Naive thymus-derived CD4-positive, alpha-beta T cell (primary cell): Measurements from ENCODE around the gene SDHB. TPM values are rescaled to one million over a fixed set of nuclear protein-coding genes. Genes with fewer than 3 reads are reported as not detected.

Experiments used
- ATAC-seq: fragments of 150-1000 bp; cut with Tn5 transposase; 2 replicates; pipeline ENCODE4 v1.10.0; 2021; ENCODE audit warnings: mild to moderate bottlenecking, moderate library complexity
- CTCF ChIA-PET: fragments of 350-600 bp; sonication (Branson Sonifier 250); formaldehyde crosslinking; loops from one replicate; lab custom pipeline; 2021; ENCODE audit warnings: antibody characterized with exemption; lab: Charles Lee
- POLR2A ChIA-PET: fragments of 350-600 bp; sonication (Branson Sonifier 250); formaldehyde crosslinking; loops from one replicate; lab custom pipeline; 2021; ENCODE audit warnings: antibody characterized with exemption, inconsistent platforms; lab: Charles Lee
- DNase-seq, 9 donors: peaks; one replicate each; pipeline versions ENCODE4 v3.0.0 to v3.0.0-alpha.2; 2020 to 2022; ENCODE audit warnings: mixed read lengths in 1 of 9
- H3K27ac ChIP-seq: one replicate; pipeline ENCODE4 v1.7.0; 2013; ENCODE audit warnings: mild to moderate bottlenecking, low read depth, low read length, moderate library complexity
- H3K27me3 ChIP-seq, 2 donors: one replicate each; pipeline ENCODE4 v1.7.0; 2013; ENCODE audit warnings: low read length in 2 of 2, mild to moderate bottlenecking in 2 of 2, moderate library complexity in 2 of 2; ENCODE audit not compliant: control insufficient read depth in 2 of 2, insufficient read depth in 2 of 2
- H3K36me3 ChIP-seq, 3 experiments: 1 replicate in 2 of 3; 2 replicates in 1 of 3; pipeline ENCODE4 v1.7.0; 2013; ENCODE audit warnings: low read length in 3 of 3, mild to moderate bottlenecking in 3 of 3, moderate library complexity in 1 of 3; ENCODE audit not compliant: insufficient read depth in 3 of 3, control insufficient read depth in 2 of 3
- H3K4me1 ChIP-seq, 2 donors: one replicate each; pipeline ENCODE4 v1.7.0; 2013; ENCODE audit warnings: low read length in 2 of 2, mild to moderate bottlenecking in 2 of 2, moderate library complexity in 1 of 2; ENCODE audit not compliant: control insufficient read depth in 2 of 2, insufficient read depth in 2 of 2
- H3K4me3 ChIP-seq: 2 replicates; pipeline ENCODE4 v1.7.0; 2013; ENCODE audit warnings: mild to moderate bottlenecking, low read length
- H3K9me3 ChIP-seq, 3 experiments: 1 replicate in 2 of 3; 2 replicates in 1 of 3; pipeline ENCODE4 v1.7.0; 2013; ENCODE audit warnings: low read length in 3 of 3; ENCODE audit not compliant: control insufficient read depth in 2 of 3
- H3K27ac Mint-ChIP-seq, 9 donors: one replicate each; pipeline ENCODE4 v1.8.0; 2020 to 2022; ENCODE audit warnings: mixed read lengths in 9 of 9, mild to moderate bottlenecking in 8 of 9, moderate library complexity in 5 of 9, inconsistent platforms in 2 of 9
- H3K27me3 Mint-ChIP-seq, 5 donors: one replicate each; pipeline ENCODE4 v1.8.0; 2021 to 2022; ENCODE audit warnings: mixed read lengths in 5 of 5, mild to moderate bottlenecking in 1 of 5
- H3K36me3 Mint-ChIP-seq, 5 donors: one replicate each; pipeline ENCODE4 v1.8.0; 2020 to 2022; ENCODE audit warnings: mixed read lengths in 5 of 5, mild to moderate bottlenecking in 3 of 5, inconsistent platforms in 1 of 5
- H3K4me1 Mint-ChIP-seq, 7 donors: one replicate each; pipeline ENCODE4 v1.8.0; 2020 to 2022; ENCODE audit warnings: mixed read lengths in 7 of 7, mild to moderate bottlenecking in 3 of 7, inconsistent platforms in 1 of 7
- H3K4me3 Mint-ChIP-seq, 10 donors: one replicate each; pipeline ENCODE4 v1.8.0; 2020 to 2022; ENCODE audit warnings: mild to moderate bottlenecking in 10 of 10, mixed read lengths in 10 of 10, moderate library complexity in 6 of 10, inconsistent platforms in 2 of 10
- H3K9me3 Mint-ChIP-seq, 11 donors: one replicate each; pipeline ENCODE4 v1.8.0; 2020 to 2022; ENCODE audit warnings: mixed read lengths in 11 of 11, mild to moderate bottlenecking in 4 of 11, inconsistent platforms in 1 of 11, moderate library complexity in 1 of 11
- intact Hi-C, 2 donors: fragments of 100-400 bp; cut with micrococcal nuclease; formaldehyde crosslinking; loops; one replicate each; pipeline ENCODE4 v1.15.1; 2023
- polyA plus RNA-seq, 2 donors: library from polyadenylated mRNA; unstranded; fragments of 300-500 nt; fragmentation: Illumina TruSeq; gene quantifications; one replicate each; pipeline ENCODE4 v1.2.3, GENCODE V29; 2021
- total RNA-seq, 6 experiments: library from RNA in 5 of 6; stranded (reverse) in 5 of 6; gene quantifications; 1 replicate in 5 of 6; 2 replicates in 1 of 6; pipeline ENCODE4 v1.2.3 and lab custom pipeline; 2021 to 2026

The SDHB gene
- total and polyA plus RNA-seq, 7 experiments from 2014 or later: 53.3 to 147 (median 63.9) TPM

GRCh38 chr1:17061486-17061885, 7.7 kb upstream of the SDHB start:
- no peaks in the 10 kb centered on the region for H3K4me1 ChIP-seq
- peaks cover 4 to 19% (median 7%) of the 10 kb centered on the region in 5 donors for H3K27me3 Mint-ChIP-seq
- intact Hi-C loops: no loop called here
- peak overlapping the region in 1 of 9 donors; percentile 5 for H3K27ac Mint-ChIP-seq
- DNase-seq (no peak), ATAC-seq (no peak)
- H3K9me3 Mint-ChIP-seq: peaks cover 0 to 11% (median 0%) of the 10 kb centered on the region in 11 donors
- no peak overlapping the region for H3K27ac ChIP-seq
- no peaks in the 10 kb centered on the region for H3K27me3 ChIP-seq
- no peak overlapping the region for H3K4me3 ChIP-seq
- peaks cover 0 to 8% (median 0%) of the 10 kb centered on the region in 7 donors for H3K4me1 Mint-ChIP-seq
- no peak overlapping the region for H3K4me3 Mint-ChIP-seq
- ChIA-PET CTCF (no interaction called here), POLR2A (no interaction called here)
- H3K36me3 Mint-ChIP-seq: no peaks in the 10 kb centered on the region
- H3K9me3 ChIP-seq: no peaks in the 10 kb centered on the region
- H3K36me3 ChIP-seq: no peaks in the 10 kb centered on the region

GRCh38 chr1:17060306-17060749, 6.5 kb upstream of the SDHB start:
- intact Hi-C loops: no loop called here
- Mint-ChIP-seq H3K36me3 (no peaks in the 10 kb centered on the region), H3K27me3 (peaks cover 4 to 19% (median 7%) of the 10 kb centered on the region in 5 donors), H3K4me3 (no peak overlapping the region), H3K9me3 (peaks cover 0 to 11% (median 0%) of the 10 kb centered on the region in 11 donors), H3K27ac (no peak overlapping the region), H3K4me1 (peaks cover 0 to 8% (median 0%) of the 10 kb centered on the region in 7 donors)
- Histone ChIP-seq H3K36me3 (no peaks in the 10 kb centered on the region), H3K4me1 (no peaks in the 10 kb centered on the region), H3K27ac (no peak overlapping the region), H3K9me3 (no peaks in the 10 kb centered on the region), H3K4me3 (no peak overlapping the region), H3K27me3 (no peaks in the 10 kb centered on the region)
- POLR2A ChIA-PET: no interaction called here
- CTCF ChIA-PET: interaction anchor here (0.7 to 1.0 kb wide), 2 partner anchors 143 to 277 kb away, joined by 3 read pairs; no protein-coding TSS in a partner anchor
- no peak for ATAC-seq
- DNase-seq: no peak

- no peaks in the 10 kb centered on the region for H3K36me3 ChIP-seq
- no peaks in the 10 kb centered on the region for H3K27me3 ChIP-seq
- H3K9me3 ChIP-seq: no peaks in the 10 kb centered on the region
- ChIA-PET CTCF (interaction anchor here (1.0 kb wide), 1 partner anchor 277 kb away, joined by 3 read pairs; no protein-coding TSS in a partner anchor), POLR2A (no interaction called here)
- intact Hi-C loops: loop anchor here (2.0 to 10.0 kb wide), 2 partner anchors 177 to 695 kb away; partner anchors contain the start of gene SZRD1 (in 1 of the 2)
- H3K4me1 Mint-ChIP-seq: peaks cover 0 to 8% (median 0%) of the 10 kb centered on the region in 7 donors
- H3K4me3 Mint-ChIP-seq: no peak overlapping the region
- H3K4me1 ChIP-seq: no peaks in the 10 kb centered on the region
- peaks cover 4 to 19% (median 7%) of the 10 kb centered on the region in 5 donors for H3K27me3 Mint-ChIP-seq
- H3K27ac ChIP-seq: no peak overlapping the region
- no peaks in the 10 kb centered on the region for H3K36me3 Mint-ChIP-seq
- no peak overlapping the region for H3K4me3 ChIP-seq
- H3K9me3 Mint-ChIP-seq: peaks cover 0 to 6% (median 0%) of the 10 kb centered on the region in 11 donors
- peak; percentile 95 for ATAC-seq
- H3K27ac Mint-ChIP-seq: no peak overlapping the region
- DNase-seq: peak in 5 of 9 donors; percentile 7 to 37 (median 21)
These were observed 5.8 kb upstream of the SDHB start for GRCh38 chr1:17059391-17060305.

GRCh38 chr1:17056551-17056950, 2.7 kb upstream of the SDHB start:
- Histone ChIP-seq H3K36me3 (peaks cover 0 to 3% (median 0%) of the 10 kb centered on the region in 3 experiments), H3K27me3 (no peaks in the 10 kb centered on the region), H3K27ac (no peak overlapping the region), H3K4me3 (no peak overlapping the region), H3K9me3 (no peaks in the 10 kb centered on the region), H3K4me1 (peaks cover 13 to 14% of the 10 kb centered on the region in 2 donors)
- no peak for DNase-seq
- H3K27me3 Mint-ChIP-seq: peaks cover 0 to 14% (median 7%) of the 10 kb centered on the region in 5 donors
- no peak overlapping the region for H3K27ac Mint-ChIP-seq
- ATAC-seq: no peak
- intact Hi-C loops: loop anchor here in 1 of 2 donors (10.0 kb wide), 1 partner anchor 692 kb away; the partner anchor contains the start of gene SZRD1
- no peaks in the 10 kb centered on the region for H3K36me3 Mint-ChIP-seq
- peak overlapping the region in 3 of 10 donors; percentile 22 to 39 (median 29) for H3K4me3 Mint-ChIP-seq
- CTCF ChIA-PET: no interaction called here
- H3K4me1 Mint-ChIP-seq: peaks cover 0 to 30% (median 24%) of the 10 kb centered on the region in 7 donors
- POLR2A ChIA-PET: no interaction called here
- H3K9me3 Mint-ChIP-seq: peaks cover 0 to 1% (median 0%) of the 10 kb centered on the region in 11 donors

- POLR2A ChIA-PET: no interaction called here
- H3K27ac ChIP-seq: no peak overlapping the region
- H3K27ac Mint-ChIP-seq: no peak overlapping the region
These were observed 2.0 kb upstream of the SDHB start for GRCh38 chr1:17055801-17056200.

GRCh38 chr1:17053086-17053684, 647 bp downstream of the SDHB start:
- H3K4me1 Mint-ChIP-seq: peaks cover 8 to 41% (median 33%) of the 10 kb centered on the region in 7 donors
- POLR2A ChIA-PET: interaction anchor here (0.6 to 1.3 kb wide), 6 partner anchors 9 to 155 kb away, joined by 3 to 4 read pairs (median 3); no protein-coding TSS in a partner anchor
- H3K27ac Mint-ChIP-seq: peak overlapping the region; percentile 94 to 99 (median 97)
- intact Hi-C loops: loop anchor here in 1 of 2 donors (10.0 kb wide), 1 partner anchor 688 kb away; the partner anchor contains the start of gene SZRD1
- Histone ChIP-seq H3K27ac (peak overlapping the region; percentile 81), H3K4me3 (peak overlapping the region; percentile 77), H3K36me3 (peaks cover 0 to 10% (median 0%) of the 10 kb centered on the region in 3 experiments), H3K4me1 (peaks cover 13 to 14% of the 10 kb centered on the region in 2 donors), H3K27me3 (no peaks in the 10 kb centered on the region), H3K9me3 (no peaks in the 10 kb centered on the region)
- CTCF ChIA-PET: interaction anchor here (0.6 kb wide), 1 partner anchor 44 kb away, joined by 4 read pairs; no protein-coding TSS in a partner anchor
- H3K36me3 Mint-ChIP-seq: peaks cover 0 to 6% (median 2%) of the 10 kb centered on the region in 5 donors
- H3K9me3 Mint-ChIP-seq: peaks cover 0 to under 1% (median 0%) of the 10 kb centered on the region in 11 donors
- H3K27me3 Mint-ChIP-seq: peaks cover 0 to 3% (median 3%) of the 10 kb centered on the region in 5 donors
- ATAC-seq (no peak), DNase-seq (no peak)
- peak overlapping the region; percentile 87 to 99 (median 98) for H3K4me3 Mint-ChIP-seq

More at GRCh38 chr1:17055801-17056200, 2.0 kb upstream of the SDHB start:
- peaks cover 0 to 3% (median 0%) of the 10 kb centered on the region in 3 experiments for H3K36me3 ChIP-seq
- intact Hi-C loops: loop anchor here (2.0 to 10.0 kb wide), 4 partner anchors 151 to 1531 kb away; partner anchors contain the start of genes CASP9 (in 1 of the 2), RCC2 (in 1 of the 2) and SZRD1 (in 1 of the 2)
- no peak overlapping the region for H3K4me3 ChIP-seq
- Mint-ChIP-seq H3K27me3 (peaks cover 0 to 14% (median 7%) of the 10 kb centered on the region in 5 donors), H3K36me3 (peaks cover 0 to 6% (median 1%) of the 10 kb centered on the region in 5 donors), H3K4me1 (peaks cover 7 to 37% (median 31%) of the 10 kb centered on the region in 7 donors), H3K9me3 (peaks cover 0 to 1% (median 0%) of the 10 kb centered on the region in 11 donors), H3K4me3 (peak overlapping the region in 8 of 10 donors; percentile 22 to 64 (median 46))
- no peak for DNase-seq
- H3K27me3 ChIP-seq: no peaks in the 10 kb centered on the region
- no peaks in the 10 kb centered on the region for H3K9me3 ChIP-seq
- peaks cover 13 to 14% of the 10 kb centered on the region in 2 donors for H3K4me1 ChIP-seq
- no peak for ATAC-seq
- CTCF ChIA-PET: no interaction called here
